SK-N-DZ (cell line): ENCODE data around the gene IL9R.
"Not testable (repeated sequence)": the region's sequence is repeated elsewhere in the genome, so short reads cannot be mapped to it uniquely, and the experiment has no call there.

ENCODE experiments used
- DNase-seq: peaks from one replicate; pipeline ENCODE4 v3.0.0-alpha.2; 2015; ENCODE audit warnings: low spot score

The IL9R gene

DNA sequence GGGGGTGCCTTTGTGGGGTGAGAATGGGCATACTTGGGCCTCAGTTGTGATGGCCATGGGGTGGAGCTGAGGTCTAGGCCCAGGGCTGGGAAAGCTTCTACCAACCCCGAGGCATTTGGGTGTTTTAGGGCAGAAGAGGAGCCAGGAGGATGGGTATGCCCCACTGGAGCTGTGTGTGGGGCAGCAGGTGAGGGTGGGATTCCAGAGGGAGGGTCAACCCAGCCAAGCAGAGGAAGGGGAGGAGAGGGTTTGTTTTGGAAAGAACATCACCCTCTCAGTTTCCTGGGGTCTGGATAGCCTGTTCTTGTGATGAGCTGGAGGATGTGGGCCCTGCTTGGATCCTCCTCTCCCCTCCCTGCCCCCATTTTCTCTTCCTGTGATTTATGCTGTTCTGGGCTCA is 620 bp downstream of the IL9R start:
- DNase-seq = no peak

DNA sequence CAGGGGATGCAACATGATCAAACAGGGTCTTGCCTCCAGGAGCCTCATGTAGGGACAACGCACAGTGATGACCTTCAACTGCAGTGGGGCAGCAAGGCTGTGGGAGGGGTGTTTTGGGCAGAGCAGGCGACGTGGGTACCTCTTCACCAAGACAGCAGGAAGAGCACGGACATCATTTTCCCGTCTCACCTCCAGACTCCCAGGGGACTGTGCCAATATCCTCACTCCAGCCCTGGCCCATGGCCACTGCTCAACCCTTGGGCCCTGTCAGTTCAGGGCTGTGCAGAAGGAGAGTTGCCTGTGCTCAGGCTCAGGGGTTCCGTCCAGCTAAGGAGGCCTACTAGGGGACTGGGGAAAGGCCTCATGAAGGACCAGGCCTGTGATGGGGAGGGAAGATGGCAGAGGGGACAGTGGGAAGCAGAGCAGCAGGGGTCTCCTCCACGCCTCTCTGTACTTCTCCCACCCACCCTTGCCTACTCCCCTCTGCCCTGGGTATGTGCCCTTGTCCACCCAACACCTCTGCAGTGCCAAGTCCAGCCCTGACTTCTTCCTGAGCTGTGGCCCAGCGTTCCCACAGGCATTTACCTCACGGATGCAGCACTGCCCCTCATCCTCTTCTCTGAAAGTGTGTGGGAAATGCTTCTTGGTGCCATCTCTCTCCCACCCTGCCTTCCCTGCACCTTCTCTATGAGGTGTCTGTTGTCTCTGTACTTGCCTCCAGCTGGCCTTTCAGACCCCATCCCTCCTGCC is 1.4 kb downstream of the IL9R start:
- DNase-seq = no peak

DNA sequence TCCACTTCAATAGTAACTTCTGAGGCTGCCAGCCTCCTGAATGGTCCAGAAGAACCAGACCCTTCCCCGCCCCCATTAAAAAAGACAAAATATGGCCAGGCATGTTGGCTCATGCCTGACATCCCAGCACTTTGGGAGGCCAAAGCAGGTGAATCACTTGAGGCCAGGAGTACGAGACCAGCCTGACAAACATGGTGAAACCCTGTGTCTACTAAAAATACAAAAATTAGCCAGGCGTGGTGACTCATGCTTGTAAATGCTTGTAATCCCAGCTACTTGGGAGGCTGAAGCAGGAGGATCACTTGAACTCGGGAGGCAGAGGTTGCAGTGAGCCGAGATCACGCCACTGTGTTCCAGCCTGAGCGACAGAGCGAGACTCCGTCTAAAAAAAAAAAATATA is 2.3 kb downstream of the IL9R start:
- DNase-seq = not testable (repeated sequence)

DNA sequence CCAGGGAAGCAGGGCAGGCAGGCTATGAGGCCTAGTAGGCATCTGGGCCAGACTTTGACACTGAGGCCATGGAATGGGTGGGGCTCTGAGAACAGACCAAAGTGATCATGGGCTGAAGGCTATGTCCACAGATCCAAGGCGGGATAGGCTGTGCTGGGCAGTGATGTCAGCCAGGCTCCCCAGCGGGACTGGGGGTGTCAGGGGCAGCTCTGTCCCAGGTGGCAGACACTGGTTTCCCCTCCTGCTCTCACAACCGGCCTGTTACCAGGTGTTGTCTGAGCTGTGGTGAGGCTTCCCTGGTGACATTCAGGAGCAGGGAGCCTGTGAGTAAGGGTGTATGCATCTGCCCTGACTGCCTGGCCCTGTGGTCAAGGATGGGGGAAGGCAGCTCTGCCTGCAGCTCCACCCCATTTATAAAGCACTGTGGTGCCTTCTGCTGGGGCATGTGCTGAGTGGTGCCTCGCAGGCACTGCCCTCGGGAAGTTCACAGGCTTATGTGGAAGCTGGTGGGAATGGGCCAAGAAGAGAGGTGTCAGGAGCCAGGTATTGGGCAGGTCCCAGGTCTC is 2.9 kb downstream of the IL9R start:
- DNase-seq = no peak

DNA sequence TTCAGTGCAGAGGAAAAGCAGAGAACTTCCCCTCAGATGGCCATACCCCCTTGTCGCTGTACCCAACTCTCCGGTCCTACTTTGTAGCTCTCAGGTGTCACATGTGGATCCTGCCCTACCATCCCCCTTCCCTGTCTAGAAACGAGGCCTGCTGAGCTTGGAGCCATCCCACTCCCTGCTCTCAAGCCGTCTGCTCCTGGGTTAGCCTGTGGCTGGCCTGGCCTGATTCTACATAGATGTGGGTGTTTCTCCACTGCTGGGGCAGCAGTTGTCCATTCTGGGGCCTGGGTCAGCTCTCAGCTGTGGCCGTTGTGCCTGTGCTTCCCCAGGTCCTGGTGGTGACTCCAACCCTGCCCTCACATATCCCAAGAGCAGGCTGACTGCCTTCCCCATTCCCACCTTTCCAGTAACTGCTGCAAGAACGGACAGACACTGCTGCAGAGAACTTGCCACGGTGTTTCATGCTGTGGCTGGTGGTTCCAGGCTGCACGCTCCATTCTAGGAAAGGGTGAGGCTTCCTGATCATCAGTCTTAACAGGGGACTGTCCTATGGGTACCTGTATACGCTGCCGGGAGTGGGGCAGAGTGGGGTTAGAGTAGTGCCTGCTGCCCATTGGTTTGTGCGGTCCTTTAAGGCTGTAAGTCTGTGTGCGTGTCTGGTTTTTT is 3.6 kb downstream of the IL9R start:
- DNase-seq = peak; percentile 31

DNA sequence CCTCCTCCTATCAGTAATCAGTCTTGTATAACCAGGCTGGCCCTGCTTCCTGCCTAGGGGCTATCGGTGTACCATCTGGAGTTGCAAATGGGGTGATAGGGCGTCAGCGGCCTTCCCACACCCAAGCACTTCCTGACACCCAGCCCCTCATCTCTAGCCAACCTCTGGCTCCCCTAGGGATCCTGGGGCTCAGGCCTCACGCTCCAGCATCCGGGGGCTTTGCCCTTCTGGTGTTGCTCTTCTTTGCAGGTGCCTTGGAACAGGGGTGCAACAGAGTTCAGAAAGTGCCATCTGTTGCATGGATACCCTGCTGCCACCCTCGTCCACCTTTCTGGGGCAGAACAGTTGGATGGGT is 4.1 kb downstream of the IL9R start:
- DNase-seq = peak; percentile 55

DNA sequence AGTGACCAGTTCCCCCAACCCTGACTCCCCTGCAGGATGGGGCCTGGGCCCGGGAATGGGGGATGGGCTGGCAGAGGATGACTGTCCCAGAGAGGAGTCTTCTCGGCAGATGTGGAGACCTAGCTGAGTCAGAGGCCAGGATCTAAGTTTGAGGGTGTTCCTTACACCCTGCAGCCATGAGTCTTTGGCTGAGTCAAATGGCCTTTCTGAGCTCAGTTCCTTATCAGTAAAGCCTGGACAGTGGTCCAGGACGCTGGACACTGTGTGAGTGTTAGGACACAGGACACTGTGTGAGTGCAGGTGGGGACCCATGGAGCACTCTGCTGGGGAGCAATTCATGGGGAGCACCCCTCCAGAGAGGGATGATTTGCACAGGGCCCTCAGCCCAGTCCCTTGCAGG is 5.0 kb downstream of the IL9R start:
- no peak for DNase-seq

DNA sequence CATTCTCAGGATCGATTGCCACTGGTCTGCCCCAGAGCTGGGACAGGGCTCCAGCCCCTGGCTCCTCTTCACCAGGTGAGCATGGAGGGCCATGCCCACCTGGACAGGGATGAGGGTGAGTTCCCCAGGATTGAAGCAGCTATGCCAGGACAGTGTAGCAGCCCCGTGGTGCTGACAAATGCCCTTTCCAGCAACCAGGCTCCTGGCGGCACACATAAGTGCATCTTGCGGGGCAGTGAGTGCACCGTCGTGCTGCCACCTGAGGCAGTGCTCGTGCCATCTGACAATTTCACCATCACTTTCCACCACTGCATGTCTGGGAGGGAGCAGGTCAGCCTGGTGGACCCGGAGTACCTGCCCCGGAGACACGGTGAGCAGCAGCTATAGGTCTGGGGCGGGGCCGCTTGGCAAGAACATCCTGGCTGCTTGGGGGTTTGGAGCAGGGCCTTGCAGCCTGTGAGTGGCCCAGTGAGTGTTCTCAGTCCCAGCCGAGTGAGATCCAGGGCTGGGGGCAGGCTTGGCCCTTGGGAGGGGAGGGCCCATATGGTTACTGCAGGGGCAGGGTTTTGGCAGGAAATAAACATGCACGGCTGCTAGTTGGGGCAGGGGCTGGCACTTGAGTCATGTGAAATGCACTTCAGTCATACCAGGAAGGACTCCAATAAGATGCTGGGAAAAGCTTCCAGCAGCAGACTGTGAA is 6.1 kb downstream of the IL9R start:
- no peak for DNase-seq

DNA sequence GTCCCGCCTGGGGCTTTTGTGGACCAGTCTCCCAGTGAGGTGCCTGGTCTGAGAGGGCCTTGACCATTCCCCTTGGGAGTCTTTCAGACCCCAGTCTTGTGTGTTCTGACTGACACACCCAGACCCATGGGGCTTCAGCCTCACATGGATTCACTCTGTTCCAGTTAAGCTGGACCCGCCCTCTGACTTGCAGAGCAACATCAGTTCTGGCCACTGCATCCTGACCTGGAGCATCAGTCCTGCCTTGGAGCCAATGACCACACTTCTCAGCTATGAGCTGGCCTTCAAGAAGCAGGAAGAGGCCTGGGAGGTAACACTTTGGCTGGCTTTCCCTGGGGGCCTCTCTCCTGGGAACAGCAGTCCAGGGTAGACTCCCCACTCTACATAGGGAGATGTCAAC is 6.8 kb downstream of the IL9R start:
- DNase-seq = no peak

DNA sequence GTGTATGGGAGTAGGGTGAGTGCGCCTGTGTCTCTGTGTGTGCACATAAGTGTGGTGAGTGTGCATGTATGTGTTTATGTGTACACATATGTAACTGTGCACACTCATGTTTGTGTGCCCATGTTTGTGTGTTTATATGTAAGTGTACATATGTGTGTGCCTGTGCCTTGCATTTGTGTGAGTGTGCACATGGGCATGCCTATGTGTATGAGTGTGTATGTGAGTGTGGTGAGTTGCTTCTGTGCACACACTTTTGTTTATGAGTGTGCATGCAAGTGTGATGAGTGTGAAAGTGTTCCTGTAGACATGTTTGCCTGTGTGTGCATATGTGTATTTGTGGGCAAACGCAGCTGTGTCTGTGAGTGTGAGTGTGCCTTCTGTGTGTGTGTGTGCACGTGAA is 7.2 kb downstream of the IL9R start:
- no peak for DNase-seq

DNA sequence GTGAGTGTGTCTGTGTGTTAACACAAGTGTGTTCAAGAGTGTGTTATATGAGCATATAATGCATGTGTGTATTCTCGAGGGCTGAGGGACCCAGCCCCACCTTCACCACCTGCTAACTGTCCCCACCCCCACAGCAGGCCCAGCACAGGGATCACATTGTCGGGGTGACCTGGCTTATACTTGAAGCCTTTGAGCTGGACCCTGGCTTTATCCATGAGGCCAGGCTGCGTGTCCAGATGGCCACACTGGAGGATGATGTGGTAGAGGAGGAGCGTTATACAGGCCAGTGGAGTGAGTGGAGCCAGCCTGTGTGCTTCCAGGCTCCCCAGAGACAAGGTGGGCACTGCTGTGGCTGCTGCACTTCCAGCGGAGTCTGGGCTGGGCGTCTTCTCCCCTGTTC is 7.6 kb downstream of the IL9R start:
- no peak for DNase-seq

DNA sequence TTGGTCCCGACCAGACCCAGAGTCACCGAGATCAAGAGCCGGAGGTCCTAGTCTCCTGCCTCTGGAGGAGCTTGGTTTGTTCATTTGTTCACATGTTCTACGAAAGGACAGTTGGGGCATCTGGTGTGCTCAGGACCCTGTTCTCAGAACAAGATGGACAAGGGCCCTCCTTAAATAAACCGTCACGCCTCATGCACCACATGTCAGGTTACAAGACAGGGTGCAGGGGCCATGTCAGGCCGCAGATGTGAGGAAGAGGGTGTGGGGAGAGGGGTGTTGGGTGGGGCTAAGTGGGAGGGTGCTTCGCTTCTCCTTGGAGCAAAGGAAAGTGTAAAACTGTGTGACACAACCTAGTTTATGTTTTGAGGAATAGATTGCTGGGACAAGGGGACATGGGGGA is 9.0 kb downstream of the IL9R start:
- not testable (repeated sequence) for DNase-seq

DNA sequence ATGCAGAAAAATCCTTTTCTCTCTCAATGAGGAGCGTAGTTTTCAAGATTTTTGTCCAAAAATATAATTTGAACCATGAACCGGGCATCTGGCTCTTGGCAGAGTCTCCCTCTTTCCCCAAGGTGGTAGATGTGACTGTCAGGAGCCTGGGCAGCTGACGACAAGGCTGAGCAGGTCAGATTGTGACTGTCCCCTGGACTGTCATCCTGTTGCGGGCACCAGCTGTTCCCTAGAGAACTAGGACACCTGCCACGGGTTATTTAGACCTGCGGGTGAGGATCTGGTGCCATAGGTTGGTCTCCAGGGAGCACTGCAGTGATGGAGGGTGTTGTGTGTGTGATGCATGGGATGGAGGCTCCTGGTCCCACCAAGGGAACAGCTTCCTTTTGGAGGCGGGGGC is 10.9 kb downstream of the IL9R start:
- not testable (repeated sequence) for DNase-seq

DNA sequence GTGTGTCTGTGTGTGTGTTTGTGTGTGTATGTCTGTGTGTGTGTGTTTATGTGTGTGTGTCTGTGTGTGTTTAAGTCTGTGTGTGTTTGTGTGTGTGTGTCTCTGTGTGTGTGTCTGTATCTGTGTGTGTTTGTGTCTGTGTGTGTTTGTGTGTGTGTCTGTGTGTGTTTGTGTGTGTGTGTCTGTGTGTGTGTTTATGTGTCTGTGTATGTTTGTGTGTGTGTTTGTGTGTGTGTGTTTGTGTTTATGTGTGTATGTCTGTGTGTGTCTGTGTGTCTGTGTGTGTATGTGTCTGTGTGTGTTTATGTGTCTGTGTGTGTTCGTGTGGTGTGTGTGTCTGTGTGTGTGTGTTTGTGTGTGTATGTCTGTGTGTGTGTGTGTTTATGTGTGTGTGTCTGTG is 11.4 kb downstream of the IL9R start:
- DNase-seq = no peak

DNA sequence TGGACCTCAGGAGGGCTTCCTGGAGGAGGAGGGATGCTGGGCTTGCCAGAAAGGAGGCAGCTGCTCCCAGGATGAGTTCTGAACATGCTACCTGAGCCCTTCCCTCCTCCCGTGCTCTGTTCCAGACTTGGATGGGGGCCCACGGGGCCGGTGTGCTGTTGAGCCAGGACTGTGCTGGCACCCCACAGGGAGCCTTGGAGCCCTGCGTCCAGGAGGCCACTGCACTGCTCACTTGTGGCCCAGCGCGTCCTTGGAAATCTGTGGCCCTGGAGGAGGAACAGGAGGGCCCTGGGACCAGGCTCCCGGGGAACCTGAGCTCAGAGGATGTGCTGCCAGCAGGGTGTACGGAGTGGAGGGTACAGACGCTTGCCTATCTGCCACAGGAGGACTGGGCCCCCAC is 12.2 kb downstream of the IL9R start:
- DNase-seq = not testable (repeated sequence)

DNA sequence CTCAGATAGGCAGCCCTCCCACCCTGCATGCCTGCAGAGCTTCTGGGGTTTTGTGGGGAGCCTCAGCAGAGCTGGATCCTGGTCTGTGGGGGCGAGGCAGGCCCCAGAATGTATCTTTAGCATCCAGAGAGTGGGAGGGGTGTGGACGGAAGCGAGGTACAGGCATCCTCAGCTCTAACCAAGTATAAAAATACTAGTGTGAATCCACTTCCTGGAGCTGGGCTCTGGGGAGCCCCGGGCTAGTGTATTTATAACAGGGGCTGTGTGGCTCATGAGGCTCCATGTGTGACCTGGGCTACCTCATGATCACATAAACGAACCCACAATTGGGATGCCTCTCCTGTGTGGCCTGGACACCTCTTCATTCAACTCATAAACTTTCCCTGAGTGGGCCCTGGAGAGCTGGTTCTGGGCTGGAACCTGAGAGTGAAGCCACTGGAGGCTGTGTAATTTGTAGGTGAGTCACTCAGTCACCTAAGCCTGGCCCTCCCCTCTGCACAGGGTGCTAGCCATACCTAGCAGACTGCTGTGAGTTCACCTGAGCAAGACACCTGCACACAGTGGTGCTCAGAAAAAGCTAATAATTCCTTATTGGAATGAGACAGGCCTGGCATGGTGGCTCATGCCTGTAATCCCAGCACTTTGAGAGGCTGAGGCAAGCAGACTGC is 15.9 kb downstream of the IL9R start:
- DNase-seq = not testable (repeated sequence)

DNA sequence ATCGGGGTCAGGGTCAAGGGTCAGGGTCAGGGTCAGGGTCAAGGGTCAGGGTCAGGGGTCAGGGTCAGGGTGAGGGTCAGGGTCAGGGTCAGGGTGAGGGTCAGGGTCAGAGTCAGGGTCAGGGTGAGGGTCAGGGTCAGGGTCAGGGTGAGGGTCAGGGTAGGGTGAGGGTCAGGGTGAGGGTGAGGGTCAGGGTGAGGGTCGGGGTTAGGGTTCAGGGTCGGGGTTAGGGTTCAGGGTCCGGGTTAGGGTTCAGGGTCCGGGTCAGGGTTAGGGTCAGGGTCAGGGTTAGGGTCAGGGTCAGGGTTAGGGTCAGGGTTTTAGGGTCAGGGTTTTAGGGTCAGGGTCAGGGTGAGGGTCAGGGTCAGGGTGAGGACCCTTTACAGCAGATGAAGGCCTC is 22.4 kb downstream of the IL9R start:
- DNase-seq = not testable (repeated sequence)

DNA sequence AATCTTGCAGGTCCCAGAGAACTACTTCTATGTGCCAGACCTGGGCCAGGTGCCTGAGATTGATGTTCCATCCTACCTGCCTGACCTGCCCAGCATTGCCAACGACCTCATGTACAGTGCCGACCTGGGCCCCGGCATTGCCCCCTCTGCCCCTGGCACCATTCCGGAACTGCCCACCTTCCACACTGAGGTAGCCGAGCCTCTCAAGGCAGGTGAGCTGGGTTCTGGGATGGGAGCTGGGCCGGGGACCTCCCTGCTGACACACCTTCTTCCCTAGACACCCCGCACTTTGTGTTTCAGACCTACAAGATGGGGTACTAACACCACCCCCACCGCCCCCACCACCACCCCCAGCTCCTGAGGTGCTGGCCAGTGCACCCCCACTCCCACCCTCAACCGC is 25.5 kb downstream of the IL9R start:
- not testable (repeated sequence) for DNase-seq

DNA sequence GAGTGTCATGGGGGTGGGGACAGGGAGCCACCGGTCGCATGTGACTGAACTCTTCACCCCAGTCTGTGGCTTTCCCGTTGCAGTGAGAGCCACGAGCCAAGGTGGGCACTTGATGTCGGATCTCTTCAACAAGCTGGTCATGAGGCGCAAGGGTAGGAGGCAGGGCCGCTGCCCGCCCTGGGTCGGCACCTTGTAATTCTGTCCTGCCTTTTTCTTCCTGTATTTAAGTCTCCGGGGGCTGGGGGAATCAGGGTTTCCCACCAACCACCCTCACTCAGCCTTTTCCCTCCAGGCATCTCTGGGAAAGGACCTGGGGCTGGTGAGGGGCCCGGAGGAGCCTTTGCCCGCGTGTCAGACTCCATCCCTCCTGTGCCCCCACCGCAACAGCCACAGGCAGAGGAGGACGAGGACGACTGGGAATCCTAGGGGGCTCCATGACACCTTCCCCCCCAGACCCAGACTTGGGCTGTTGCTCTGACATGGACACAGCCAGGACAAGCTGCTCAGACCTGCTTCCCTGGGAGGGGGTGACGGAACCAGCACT is 27.5 kb downstream of the IL9R start:
- DNase-seq = not testable (repeated sequence)

DNA sequence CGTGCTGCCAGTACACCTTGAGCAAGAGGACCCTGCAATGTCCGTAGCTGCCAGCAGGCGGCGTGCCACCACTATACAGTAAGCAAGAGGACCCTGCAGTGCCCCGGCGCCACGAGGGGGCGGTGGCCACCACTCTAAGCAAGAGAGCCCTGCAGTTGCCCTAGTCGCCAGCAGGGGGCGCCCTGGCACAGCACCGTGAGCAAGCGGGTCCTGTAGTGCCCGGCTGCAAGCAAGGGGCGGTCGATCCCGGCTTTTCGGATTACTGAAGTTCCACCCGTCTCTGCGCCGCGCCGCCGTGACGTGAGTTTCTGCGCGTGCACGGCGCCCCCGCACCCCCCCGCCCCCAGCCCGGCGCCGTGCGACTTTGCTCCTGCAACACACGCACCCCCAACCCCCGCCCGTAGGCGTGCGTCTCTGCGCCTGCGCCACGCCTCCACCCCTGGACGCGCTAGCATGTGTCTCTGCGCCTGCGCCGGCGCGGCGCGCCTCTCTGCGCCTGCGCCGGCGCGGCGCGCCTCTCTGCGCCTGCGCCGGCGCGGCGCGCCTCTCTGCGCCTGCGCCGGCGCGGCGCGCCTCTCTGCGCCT is 31.2 kb downstream of the IL9R start:
- DNase-seq = not testable (repeated sequence)

DNA sequence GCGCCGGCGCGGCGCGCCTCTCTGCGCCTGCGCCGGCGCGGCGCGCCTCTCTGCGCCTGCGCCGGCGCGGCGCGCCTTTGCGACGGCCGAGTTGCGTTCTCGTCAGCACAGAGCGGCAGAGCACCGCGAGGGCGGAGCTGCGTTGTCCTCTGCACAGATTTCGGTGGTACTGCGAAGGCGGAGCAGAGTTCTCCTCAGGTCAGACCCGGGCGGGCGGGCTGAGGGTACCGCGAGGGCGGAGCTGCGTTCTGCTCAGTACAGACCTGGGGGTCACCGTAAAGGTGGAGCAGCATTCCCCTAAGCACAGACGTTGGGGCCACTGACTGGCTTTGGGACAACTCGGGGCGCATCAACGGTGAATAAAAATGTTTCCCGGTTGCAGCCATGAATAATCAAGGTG is 31.8 kb downstream of the IL9R start:
- DNase-seq = not testable (repeated sequence)
